Upper lobe of left lung (tissue), 4 donors: ENCODE measurements around the gene NRXN2.

Source experiments
- EP300 ChIP-seq, 4 donors: sonication (generic); formaldehyde crosslinking; IDR thresholded peaks; one replicate each; pipeline ENCODE4 v1.5.1; 2017; ENCODE audit warnings: antibody characterized with exemption in 4 of 4, control low read depth in 2 of 4
- POLR2AphosphoS5 ChIP-seq, 2 donors: sonication (generic); formaldehyde crosslinking; IDR thresholded peaks; one replicate each; pipeline ENCODE4 v1.5.1; 2017; ENCODE audit warnings: antibody characterized with exemption in 2 of 2
- TF ChIP-seq, protein P1 (sequence below), 6 experiments: fragments of 450-650 bp in 4 of 6; fragments of 200-600 bp in 2 of 6; sonication (generic) in 2 of 6; IDR thresholded peaks; one replicate each; pipeline ENCODE4 v1.5.1; 2016 to 2019; ENCODE audit warnings: antibody characterized with exemption in 6 of 6

DNA sequence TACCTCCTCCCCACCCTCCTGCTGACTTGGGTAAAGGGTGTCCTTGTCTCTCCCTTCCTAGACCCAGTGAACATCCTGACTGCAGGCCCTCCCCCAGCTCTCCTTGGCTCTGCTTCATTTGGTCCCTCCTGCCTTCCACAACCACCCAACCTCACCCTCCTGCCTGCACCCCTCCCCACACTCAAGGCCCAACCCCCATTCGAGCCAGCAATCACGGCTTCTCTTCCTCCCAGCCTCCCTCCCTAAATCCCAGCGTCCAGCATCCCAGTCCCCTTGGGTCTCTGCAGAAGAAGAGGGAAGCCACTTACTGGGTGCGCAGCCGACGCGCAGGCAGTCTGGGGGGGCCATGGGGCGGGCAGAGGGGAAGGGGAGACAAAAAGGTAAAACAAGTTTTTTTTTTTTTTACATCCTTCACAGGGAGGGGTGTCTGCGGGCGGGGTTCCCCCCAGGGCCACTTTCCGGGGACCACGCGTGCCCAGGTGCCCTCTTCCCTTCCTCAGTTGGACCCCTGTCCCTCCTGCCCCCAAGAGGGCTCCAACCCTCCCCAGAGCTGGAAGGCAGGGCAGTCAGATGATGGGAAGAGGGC is 69.5 kb downstream of the NRXN2 start:
- TF ChIP-seq, protein P1, sequence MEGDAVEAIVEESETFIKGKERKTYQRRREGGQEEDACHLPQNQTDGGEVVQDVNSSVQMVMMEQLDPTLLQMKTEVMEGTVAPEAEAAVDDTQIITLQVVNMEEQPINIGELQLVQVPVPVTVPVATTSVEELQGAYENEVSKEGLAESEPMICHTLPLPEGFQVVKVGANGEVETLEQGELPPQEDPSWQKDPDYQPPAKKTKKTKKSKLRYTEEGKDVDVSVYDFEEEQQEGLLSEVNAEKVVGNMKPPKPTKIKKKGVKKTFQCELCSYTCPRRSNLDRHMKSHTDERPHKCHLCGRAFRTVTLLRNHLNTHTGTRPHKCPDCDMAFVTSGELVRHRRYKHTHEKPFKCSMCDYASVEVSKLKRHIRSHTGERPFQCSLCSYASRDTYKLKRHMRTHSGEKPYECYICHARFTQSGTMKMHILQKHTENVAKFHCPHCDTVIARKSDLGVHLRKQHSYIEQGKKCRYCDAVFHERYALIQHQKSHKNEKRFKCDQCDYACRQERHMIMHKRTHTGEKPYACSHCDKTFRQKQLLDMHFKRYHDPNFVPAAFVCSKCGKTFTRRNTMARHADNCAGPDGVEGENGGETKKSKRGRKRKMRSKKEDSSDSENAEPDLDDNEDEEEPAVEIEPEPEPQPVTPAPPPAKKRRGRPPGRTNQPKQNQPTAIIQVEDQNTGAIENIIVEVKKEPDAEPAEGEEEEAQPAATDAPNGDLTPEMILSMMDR (IDR thresholded peaks at IDR 0.05): no peak
- TF ChIP-seq EP300 (IDR thresholded peaks at IDR 0.05) (no peak), POLR2AphosphoS5 (IDR thresholded peaks at IDR 0.05) (no peak)
